K562 (cell line): Measurements from ENCODE around the gene HTR4. TPM values are rescaled to one million over a fixed set of nuclear protein-coding genes. Genes with fewer than 3 reads are reported as not detected.

Experiments used
- ATAC-seq: fragments of 200-7000 bp; cut with Tn5 transposase; 3 replicates; pipeline ENCODE4 v1.9.1; 2020; ENCODE audit warnings: moderate library complexity
- BruUV-seq: library from RNA; stranded (reverse); fragments of 400-500 nt; replicated peaks from 2 replicates; lab custom pipeline; 2021; lab: Mats Ljungman, UMichigan
- CTCF ChIA-PET: fragments of 300-600 bp; formaldehyde crosslinking; extraction: SDS; loops from one replicate; lab custom pipeline; 2021; ENCODE audit warnings: low intra/inter-chr PET ratio; lab: Yijun Ruan, JAX
- POLR2A ChIA-PET: fragments of 300-600, 350-650 bp; sonication (Branson Sonifier 250); formaldehyde crosslinking; extraction: SDS; loops from one replicate; lab custom pipeline; 2021; ENCODE audit warnings: antibody characterized with exemption, inconsistent platforms; lab: Yijun Ruan, JAX
- DNase-seq, 4 experiments: peaks; one replicate each; pipeline versions ENCODE4 v3.0.0 to v3.0.0-alpha.2; 2011 to 2018; ENCODE audit warnings: low spot score in 3 of 4, mixed read lengths in 3 of 4; ENCODE audit errors: extremely low read depth in 1 of 4
- FAIRE-seq: peaks from 2 replicates; lab custom pipeline; 2011; peaks lifted over from hg19 to GRCh38; lab: Jason Lieb, UNC
- H2AFZ ChIP-seq: 2 replicates; pipeline ENCODE4 v1.6.0; 2011; ENCODE audit warnings: low read depth, low read length, control low read depth, inconsistent platforms
- H3K27ac ChIP-seq: fragments of 200-600 bp; 3 replicates; pipeline ENCODE4 v1.8.0; 2011; ENCODE audit warnings: low read depth, mild to moderate bottlenecking, control low read depth, inconsistent platforms, low read length, moderate library complexity, mixed read lengths; ENCODE audit errors: extremely low read depth
- H3K27me3 ChIP-seq, 2 experiments: fragments of 300-600 bp in 1 of 2; 2 replicates in 1 of 2; 3 replicates in 1 of 2; pipeline versions ENCODE4 v1.6.0 to v1.8.0; 2011; ENCODE audit warnings: inconsistent platforms in 2 of 2, low read length in 2 of 2, mild to moderate bottlenecking in 1 of 2, mixed read lengths in 1 of 2, moderate library complexity in 1 of 2; ENCODE audit not compliant: control insufficient read depth in 2 of 2, insufficient read depth in 2 of 2
- H3K36me3 ChIP-seq: fragments of 300-600 bp; 3 replicates; pipeline ENCODE4 v1.8.0; 2011; ENCODE audit warnings: mild to moderate bottlenecking, low read length, inconsistent platforms; ENCODE audit not compliant: control insufficient read depth, insufficient read depth
- H3K4me1 ChIP-seq, 2 experiments: fragments of 200-600 bp in 1 of 2; replicated peaks in 1 of 2; 2 replicates in 1 of 2; 3 replicates in 1 of 2; pipeline versions ENCODE4 v1.5.1 to v1.8.0; 2011; ENCODE audit warnings: inconsistent platforms in 2 of 2, low read length in 2 of 2, mild to moderate bottlenecking in 1 of 2, mixed read lengths in 1 of 2, moderate library complexity in 1 of 2; ENCODE audit not compliant: control insufficient read depth in 2 of 2, insufficient read depth in 2 of 2
- H3K4me2 ChIP-seq: 2 replicates; pipeline ENCODE4 v1.6.1; 2011; ENCODE audit warnings: low read length, control low read depth, inconsistent platforms, mixed read lengths; ENCODE audit not compliant: insufficient read depth
- H3K4me3 ChIP-seq: fragments of 200-600 bp; sonication (generic), shearing (Covaris generic); 2 replicates; pipeline ENCODE4 v1.5.1; 2016; ENCODE audit warnings: control low read depth, inconsistent platforms
- H3K79me2 ChIP-seq: fragments of 200-600 bp; 3 replicates; pipeline ENCODE4 v1.8.0; 2011; ENCODE audit warnings: low read length, inconsistent platforms; ENCODE audit not compliant: control insufficient read depth, insufficient read depth
- H3K9ac ChIP-seq, 2 experiments: 2 replicates each; pipeline versions ENCODE4 v1.6.0 to v1.6.1; 2011; ENCODE audit warnings: low read depth in 2 of 2, low read length in 2 of 2, control low read depth in 1 of 2, inconsistent platforms in 1 of 2, mild to moderate bottlenecking in 1 of 2, mixed read lengths in 1 of 2; ENCODE audit not compliant: insufficient read depth in 1 of 2
- H3K9me1 ChIP-seq: one replicate; pipeline ENCODE4 v1.6.0; 2011; ENCODE audit warnings: inconsistent platforms, mild to moderate bottlenecking, low read length, moderate library complexity; ENCODE audit not compliant: control insufficient read depth, insufficient read depth
- H3K9me3 ChIP-seq: replicated peaks from 2 replicates; pipeline ENCODE4 v1.5.1; 2011; ENCODE audit warnings: low read depth, low read length, inconsistent platforms; ENCODE audit not compliant: control insufficient read depth, insufficient read depth
- H4K20me1 ChIP-seq: replicated peaks from 2 replicates; pipeline ENCODE4 v1.6.1; 2011; ENCODE audit warnings: low read length, inconsistent platforms, mixed read lengths; ENCODE audit not compliant: control insufficient read depth, insufficient read depth
- BMI1 ChIP-seq: fragments of 150-350 bp; IDR thresholded peaks from 2 replicates; pipeline ENCODE4 v1.6.1; 2014; ENCODE audit warnings: low read length
- CTBP1 ChIP-seq: fragments of 450-650 bp; IDR thresholded peaks from 2 replicates; pipeline ENCODE4 v1.6.1; 2016; ENCODE audit warnings: borderline replicate concordance
- CXXC5 ChIP-seq: fragments of 250-450 bp; sonication (Bioruptor Pico); IDR thresholded peaks from 2 replicates; pipeline ENCODE4 v1.8.0; 2022; ENCODE audit warnings: inconsistent platforms, mild to moderate bottlenecking, moderate library complexity
- GABPB2 ChIP-seq: fragments of 250-450 bp; sonication (Bioruptor Pico); conservative IDR thresholded peaks from 2 replicates; pipeline ENCODE4 v1.5.1; 2021; ENCODE audit warnings: mild to moderate bottlenecking
- HLTF ChIP-seq: fragments of 450-650 bp; IDR thresholded peaks from 2 replicates; pipeline ENCODE4 v1.6.1; 2016
- HNRNPL ChIP-seq: fragments of 200-400 bp; formaldehyde crosslinking; IDR thresholded peaks from 2 replicates; pipeline ENCODE4 v1.6.1; 2017; ENCODE audit warnings: low read depth, mild to moderate bottlenecking, low read length
- MCM5 ChIP-seq: fragments of 450-650 bp; IDR thresholded peaks from 2 replicates; pipeline ENCODE4 v1.6.1; 2016; ENCODE audit warnings: low read depth
- MLLT1 ChIP-seq, 2 experiments: fragments of 450-650 bp; IDR thresholded peaks; 2 replicates each; pipeline ENCODE4 v1.6.1; 2016
- NR2C2 ChIP-seq, 2 experiments: fragments of 200-800 bp in 1 of 2; sonication (Bioruptor generic) in 1 of 2; sonication (generic) in 1 of 2; formaldehyde crosslinking in 1 of 2; IDR thresholded peaks; 2 replicates each; pipeline versions ENCODE4 v1.6.1 to v1.8.0; 2016 to 2022; ENCODE audit warnings: mild to moderate bottlenecking in 1 of 2, missing compliant biosample characterization in 1 of 2, missing genetic modification characterization in 1 of 2, missing genetic modification reagents in 1 of 2
- RAD21 ChIP-seq, 2 experiments: fragments of 250-450 bp in 1 of 2; fragments of 450-650 bp in 1 of 2; sonication (Bioruptor Pico) in 1 of 2; formaldehyde crosslinking in 1 of 2; IDR thresholded peaks in 1 of 2; conservative IDR thresholded peaks in 1 of 2; 2 replicates each; pipeline versions ENCODE4 v1.4.0 to v1.8.0; 2020 to 2022; ENCODE audit warnings: mild to moderate bottlenecking in 2 of 2, moderate library complexity in 1 of 2
- RERE ChIP-seq: sonication (generic); formaldehyde crosslinking; IDR thresholded peaks from 2 replicates; pipeline ENCODE4 v1.8.0; 2023; ENCODE audit warnings: missing genetic modification reagents, mild to moderate bottlenecking, borderline replicate concordance
- SUPT5H ChIP-seq: fragments of 450-650 bp; IDR thresholded peaks from 2 replicates; pipeline ENCODE4 v1.6.1; 2016
- WGBS: fragments of 100-300 bp; shearing (Covaris generic); methylation state at CpG from one replicate; pipeline ENCODE4 v1.1.6; 2016; ENCODE audit warnings: low coverage, mixed read lengths; ENCODE audit not compliant: insufficient coverage; ENCODE audit errors: missing lambda C conversion rate; 5-methylcytosine and 5-hydroxymethylcytosine counted together
- in situ Hi-C: fragments of 300-500 bp; cut with MboI; formaldehyde crosslinking; loops from 4 replicates; pipeline ENCODE4 v1.15.0; 2018; ENCODE audit warnings: inconsistent platforms, mixed read lengths
- intact Hi-C: fragments of 100-400 bp; cut with micrococcal nuclease; formaldehyde crosslinking; loops from 2 replicates; pipeline ENCODE4 v1.14.2; 2022
- polyA plus RNA-seq, 8 experiments: library from polyadenylated mRNA; depleted of rRNA in 4 of 8; stranded (reverse) in 5 of 8; unstranded in 3 of 8; fragments of >200 nt; fragmentation: Nextera tagmentation in 2 of 8; fragmentation: Illumina TruSeq in 1 of 8; extraction: Ambion mirVana in 2 of 8; extraction: Trizol in 1 of 8; gene quantifications; 2 replicates each; pipeline versions ENCODE4 v1.2.1 to v1.2.3, GENCODE V29; 2011 to 2014; ENCODE audit warnings: inconsistent platforms in 1 of 8, missing spikeins in 1 of 8
- total RNA-seq, 7 experiments: library from RNA; depleted of rRNA in 6 of 7; stranded (reverse); fragments of >200 nt in 6 of 7; fragmentation: Illumina TruSeq in 2 of 7; extraction: Trizol in 2 of 7; gene quantifications; 2 replicates each; pipeline versions ENCODE4 v1.2.1 to v1.2.3, GENCODE V29; 2011 to 2021; ENCODE audit warnings: low replicate concordance in 1 of 7

HTR4 gene
- total and polyA plus RNA-seq, 9 of the 15 experiments (the other 6 are each of a cell fraction or from before 2014, with no cell fraction given): 0.13 TPM; not detected in 8

- Histone ChIP-seq H3K9me1 (no peaks in the 10 kb centered on the region), H3K4me1 (no peaks in the 10 kb centered on the region; a peak in 1 of 5 replicates), H2AFZ (no peak overlapping the region), H4K20me1 (no peaks in the 10 kb centered on the region), H3K9me3 (no peaks in the 10 kb centered on the region), H3K79me2 (no peaks in the 10 kb centered on the region), H3K27ac (no peak overlapping the region), H3K36me3 (no peaks in the 10 kb centered on the region), H3K9ac (no peak overlapping the region), H3K4me3 (no peak overlapping the region), H3K4me2 (no peak overlapping the region), H3K27me3 (no peaks in the 10 kb centered on the region)
- intact Hi-C loops (no loop called here), in situ Hi-C loops (no loop called here)
- POLR2A ChIA-PET: no interaction called here
- CTCF ChIA-PET: no interaction called here
- FAIRE-seq (no peak), DNase-seq (no peak), ATAC-seq (no peak)
- TF ChIP-seq RERE (CRISPR knock-in tag): no peak
- no peak for TF ChIP-seq CXXC5
- TF ChIP-seq GABPB2: no peak
- TF ChIP-seq MCM5: no peak
- TF ChIP-seq SUPT5H: no peak
- no peak for TF ChIP-seq NR2C2 (CRISPR knock-in tag; IDR thresholded peaks at IDR 0.05)
- TF ChIP-seq NR2C2 (tag; IDR thresholded peaks at IDR 0.05): no peak
- TF ChIP-seq MLLT1 (IDR thresholded peaks at IDR 0.05): no peak
- no peak for TF ChIP-seq RAD21 (CRISPR knock-in tag; conservative IDR thresholded peaks at IDR 0.05 in 1 of 2, IDR thresholded peaks at IDR 0.05 in 1 of 2)
- no peak for TF ChIP-seq BMI1
- TF ChIP-seq CTBP1: no peak
- TF ChIP-seq HNRNPL: no peak
- no peak for TF ChIP-seq HLTF
- no TSS peak for BruUV-seq
- 0% methylated on average over 2 of the region's 2 CpGs for WGBS
Measured at GRCh38 chr5:148556835-148557234, 97.5 kb downstream of the HTR4 start.
